ENCODE data around the gene MAP3K7. TPM values are rescaled to one million over a fixed set of nuclear protein-coding genes. Genes with fewer than 3 reads are reported as not detected.

MAP3K7 gene
- total RNA-seq, 3 donors from 2014 or later, result 16.1 to 21.0 (median 20.8) TPM

GRCh38 chr6:90537027-90537426 is 49.8 kb downstream of the MAP3K7 start:
- no peak for DNase-seq
- Histone ChIP-seq H3K9me3 (no peaks in the 10 kb centered on the region), H3K36me3 (ENCODE audit: low read depth) (no peaks in the 10 kb centered on the region), H3K4me1 (ENCODE audit: low read depth) (peaks cover 17% of the 10 kb centered on the region), H3K4me3 (no peak overlapping the region)
- intact Hi-C loops (cut with DNase I, micrococcal nuclease), result no loop called here
- no peak for TF ChIP-seq CTCF (IDR thresholded peaks at IDR 0.05)
- no peak for ATAC-seq

GRCh38 chr6:90536520-90536919 is 50.4 kb downstream of the MAP3K7 start:
- H3K4me1 ChIP-seq (ENCODE audit: low read depth), result peaks cover 17% of the 10 kb centered on the region
- no peaks in the 10 kb centered on the region for H3K36me3 ChIP-seq (ENCODE audit: low read depth)
- no peak overlapping the region for H3K4me3 ChIP-seq
- DNase-seq (no peak), ATAC-seq (no peak)
- no peak for TF ChIP-seq CTCF (IDR thresholded peaks at IDR 0.05)
- intact Hi-C loops (cut with DNase I, micrococcal nuclease), result no loop called here
- no peaks in the 10 kb centered on the region for H3K9me3 ChIP-seq

GRCh38 chr6:90534337-90535025 is 52.4 kb downstream of the MAP3K7 start:
- TF ChIP-seq CTCF (IDR thresholded peaks at IDR 0.05), result no peak
- intact Hi-C loops (cut with DNase I, micrococcal nuclease), result no loop called here
- no peak for DNase-seq
- no peak for ATAC-seq
- Histone ChIP-seq H3K9me3 (no peaks in the 10 kb centered on the region), H3K36me3 (ENCODE audit: low read depth) (no peaks in the 10 kb centered on the region), H3K4me1 (ENCODE audit: low read depth) (peaks cover 15% of the 10 kb centered on the region), H3K4me3 (no peak overlapping the region)

- Histone ChIP-seq H3K4me3 (no peak overlapping the region), H3K36me3 (ENCODE audit: low read depth) (no peaks in the 10 kb centered on the region), H3K4me1 (ENCODE audit: low read depth) (peaks cover 11% of the 10 kb centered on the region), H3K9me3 (no peaks in the 10 kb centered on the region)
- DNase-seq (no peak), ATAC-seq (no peak)
- intact Hi-C loops (cut with DNase I, micrococcal nuclease), result no loop called here
- no peak for TF ChIP-seq CTCF (IDR thresholded peaks at IDR 0.05)
Observed at GRCh38 chr6:90533615-90534336, 53.1 kb downstream of the MAP3K7 start.

GRCh38 chr6:90530882-90531281 is 56.0 kb downstream of the MAP3K7 start:
- intact Hi-C loops (cut with DNase I, micrococcal nuclease), result no loop called here
- no peak for ATAC-seq
- DNase-seq, result no peak
- no peaks in the 10 kb centered on the region for H3K4me1 ChIP-seq (ENCODE audit: low read depth)
- no peaks in the 10 kb centered on the region for H3K9me3 ChIP-seq
- no peak for TF ChIP-seq CTCF (IDR thresholded peaks at IDR 0.05)
- no peak overlapping the region for H3K4me3 ChIP-seq
- no peaks in the 10 kb centered on the region for H3K36me3 ChIP-seq (ENCODE audit: low read depth)
